GM12864 (cell line): Measurements from ENCODE around the gene ITGB7.

Experiments used
- DNase-seq: peaks from one replicate; pipeline ENCODE4 v3.0.0-alpha.2; 2011; ENCODE audit warnings: low read depth
- H3K4me3 ChIP-seq: 2 replicates; pipeline ENCODE4 v1.5.1; 2011; ENCODE audit warnings: mild to moderate bottlenecking, low read depth, low read length, control low read depth
- TF ChIP-seq, protein P1 (sequence below): IDR thresholded peaks from 2 replicates; pipeline ENCODE4 v1.5.1; 2011; ENCODE audit warnings: low read depth, mild to moderate bottlenecking, moderate library complexity, low read length, control low read depth, inconsistent platforms; ENCODE audit errors: missing control alignments

The ITGB7 gene

DNA sequence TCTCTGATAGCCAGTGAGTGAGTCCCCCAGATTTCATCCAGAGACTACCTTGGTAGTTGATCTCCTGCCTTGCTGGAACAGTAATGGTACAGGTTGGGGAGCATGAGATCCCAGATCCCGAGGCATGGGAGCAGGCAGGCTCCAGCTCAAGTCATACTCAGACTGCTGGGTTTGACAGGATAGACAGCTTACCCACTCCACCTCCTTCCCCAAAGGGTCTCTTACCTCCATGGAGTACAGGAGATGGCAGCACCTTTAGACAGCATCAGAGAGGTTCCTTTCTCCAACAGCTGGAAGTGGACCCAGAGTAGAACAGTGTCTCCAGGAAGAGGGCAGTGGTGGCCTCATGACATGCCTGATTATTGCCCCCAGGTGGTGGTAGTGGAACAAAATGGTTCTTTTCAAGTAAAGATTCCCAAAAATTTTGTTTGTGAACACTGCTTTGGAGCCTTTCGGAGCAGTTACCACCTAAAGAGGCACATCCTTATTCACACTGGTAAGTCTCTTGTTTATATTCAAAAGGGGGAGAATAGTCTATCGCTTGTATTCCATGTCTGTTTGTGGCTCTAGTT is 21.4 kb downstream of the ITGB7 start:
- no peak for DNase-seq
- no peak overlapping the region for H3K4me3 ChIP-seq
- TF ChIP-seq, protein P1, sequence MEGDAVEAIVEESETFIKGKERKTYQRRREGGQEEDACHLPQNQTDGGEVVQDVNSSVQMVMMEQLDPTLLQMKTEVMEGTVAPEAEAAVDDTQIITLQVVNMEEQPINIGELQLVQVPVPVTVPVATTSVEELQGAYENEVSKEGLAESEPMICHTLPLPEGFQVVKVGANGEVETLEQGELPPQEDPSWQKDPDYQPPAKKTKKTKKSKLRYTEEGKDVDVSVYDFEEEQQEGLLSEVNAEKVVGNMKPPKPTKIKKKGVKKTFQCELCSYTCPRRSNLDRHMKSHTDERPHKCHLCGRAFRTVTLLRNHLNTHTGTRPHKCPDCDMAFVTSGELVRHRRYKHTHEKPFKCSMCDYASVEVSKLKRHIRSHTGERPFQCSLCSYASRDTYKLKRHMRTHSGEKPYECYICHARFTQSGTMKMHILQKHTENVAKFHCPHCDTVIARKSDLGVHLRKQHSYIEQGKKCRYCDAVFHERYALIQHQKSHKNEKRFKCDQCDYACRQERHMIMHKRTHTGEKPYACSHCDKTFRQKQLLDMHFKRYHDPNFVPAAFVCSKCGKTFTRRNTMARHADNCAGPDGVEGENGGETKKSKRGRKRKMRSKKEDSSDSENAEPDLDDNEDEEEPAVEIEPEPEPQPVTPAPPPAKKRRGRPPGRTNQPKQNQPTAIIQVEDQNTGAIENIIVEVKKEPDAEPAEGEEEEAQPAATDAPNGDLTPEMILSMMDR, result no peak

DNA sequence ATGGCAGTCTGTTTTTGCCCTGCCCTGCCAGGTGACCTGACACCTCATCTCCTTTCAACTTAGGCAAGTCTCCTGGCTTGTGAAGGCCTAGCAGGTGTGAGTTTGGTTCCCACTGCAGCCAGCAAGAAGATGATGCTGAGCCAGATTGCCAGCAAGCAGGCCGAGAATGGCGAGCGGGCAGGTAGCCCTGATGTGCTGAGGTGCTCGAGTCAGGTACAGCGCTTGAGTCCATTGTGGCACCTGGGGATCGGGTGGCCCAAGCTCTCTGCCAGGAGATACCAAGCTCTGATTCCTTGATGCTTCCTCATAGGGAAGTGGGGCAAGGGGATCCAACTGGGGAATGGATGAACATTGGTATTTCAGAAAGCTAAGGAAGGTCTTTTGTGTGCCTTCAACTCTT is 22.2 kb downstream of the ITGB7 start:
- no peak overlapping the region for H3K4me3 ChIP-seq
- TF ChIP-seq, protein P1, result no peak
- no peak for DNase-seq

DNA sequence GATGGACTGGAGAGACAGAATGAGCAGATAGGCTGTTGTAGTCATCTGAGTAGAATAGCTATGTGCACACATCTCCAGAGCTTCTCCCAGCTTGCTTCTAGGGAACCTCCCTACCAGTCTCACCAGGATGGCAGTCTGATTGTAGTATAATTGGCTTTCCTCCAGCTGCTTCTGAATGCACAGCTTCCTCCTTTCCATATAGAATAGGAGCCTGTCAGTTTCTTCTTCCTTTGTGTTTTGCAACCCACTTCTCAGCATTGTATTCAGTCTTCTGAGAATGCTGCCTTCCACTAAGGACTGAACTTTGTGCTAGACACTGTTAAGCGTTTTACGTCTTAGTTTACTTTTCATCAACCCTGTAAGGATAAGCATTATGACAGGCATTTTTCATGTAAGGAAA is 24.1 kb downstream of the ITGB7 start:
- no peak for DNase-seq
- TF ChIP-seq, protein P1, result no peak
- H3K4me3 ChIP-seq, result no peak overlapping the region

DNA sequence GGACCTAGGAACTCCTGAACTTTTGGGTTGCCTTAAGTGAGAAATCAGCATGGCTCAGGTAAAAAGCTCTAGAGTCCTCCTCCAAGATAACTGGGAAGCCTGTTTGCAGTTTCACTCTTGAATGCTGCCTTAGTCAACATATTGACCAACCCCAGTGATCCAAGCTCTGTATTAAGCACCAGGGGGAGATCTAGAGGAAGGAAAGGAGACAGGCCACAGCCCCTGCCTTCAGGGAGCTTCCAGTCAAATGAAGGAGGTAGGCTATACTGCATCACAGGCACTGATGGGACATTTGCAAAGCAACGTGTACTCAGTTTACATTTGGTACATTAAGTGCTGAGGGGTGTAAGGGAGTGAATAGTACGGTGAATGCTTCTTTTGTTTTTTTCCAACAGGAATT is 25.1 kb downstream of the ITGB7 start:
- DNase-seq, result no peak
- TF ChIP-seq, protein P1, result no peak
- H3K4me3 ChIP-seq, result peak overlapping the region; percentile 96

DNA sequence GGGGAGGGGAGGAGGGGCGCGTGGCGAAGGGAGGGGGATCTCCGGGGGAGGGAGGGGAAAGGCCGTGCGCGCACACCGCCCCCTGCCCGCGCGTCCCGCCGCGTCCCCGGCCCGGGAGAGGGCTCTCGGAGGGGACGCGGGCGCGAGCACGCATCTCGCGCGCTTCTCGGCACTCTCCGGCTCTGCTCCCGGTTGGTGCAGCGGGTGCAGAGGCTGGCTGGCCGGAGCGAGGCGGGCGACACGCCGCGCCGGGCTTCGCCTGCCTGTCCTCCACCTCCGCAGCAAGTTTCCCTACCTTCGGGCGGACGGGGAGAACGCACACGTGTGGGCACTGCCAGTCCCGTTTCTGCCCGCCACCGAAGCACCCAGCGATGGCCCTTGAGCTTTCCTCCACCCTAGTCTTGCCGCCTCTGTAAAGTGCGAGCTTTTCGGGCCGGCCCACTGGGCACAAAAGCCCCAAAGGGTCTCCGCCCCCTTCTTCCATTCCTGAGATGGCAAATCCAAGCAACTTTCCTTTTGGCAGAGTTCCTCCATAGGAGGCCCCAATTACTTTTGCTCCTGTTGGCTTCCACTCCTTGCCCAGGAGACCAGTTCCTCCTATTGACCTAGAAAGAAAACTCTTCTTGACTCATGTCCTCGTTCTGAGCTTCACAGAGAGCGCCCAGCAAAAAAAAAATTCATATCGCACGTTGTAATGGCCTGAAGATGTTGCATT is 26.0 kb downstream of the ITGB7 start:
- DNase-seq, result no peak
- TF ChIP-seq, protein P1, result no peak
- H3K4me3 ChIP-seq, result peak overlapping the region; percentile 96

DNA sequence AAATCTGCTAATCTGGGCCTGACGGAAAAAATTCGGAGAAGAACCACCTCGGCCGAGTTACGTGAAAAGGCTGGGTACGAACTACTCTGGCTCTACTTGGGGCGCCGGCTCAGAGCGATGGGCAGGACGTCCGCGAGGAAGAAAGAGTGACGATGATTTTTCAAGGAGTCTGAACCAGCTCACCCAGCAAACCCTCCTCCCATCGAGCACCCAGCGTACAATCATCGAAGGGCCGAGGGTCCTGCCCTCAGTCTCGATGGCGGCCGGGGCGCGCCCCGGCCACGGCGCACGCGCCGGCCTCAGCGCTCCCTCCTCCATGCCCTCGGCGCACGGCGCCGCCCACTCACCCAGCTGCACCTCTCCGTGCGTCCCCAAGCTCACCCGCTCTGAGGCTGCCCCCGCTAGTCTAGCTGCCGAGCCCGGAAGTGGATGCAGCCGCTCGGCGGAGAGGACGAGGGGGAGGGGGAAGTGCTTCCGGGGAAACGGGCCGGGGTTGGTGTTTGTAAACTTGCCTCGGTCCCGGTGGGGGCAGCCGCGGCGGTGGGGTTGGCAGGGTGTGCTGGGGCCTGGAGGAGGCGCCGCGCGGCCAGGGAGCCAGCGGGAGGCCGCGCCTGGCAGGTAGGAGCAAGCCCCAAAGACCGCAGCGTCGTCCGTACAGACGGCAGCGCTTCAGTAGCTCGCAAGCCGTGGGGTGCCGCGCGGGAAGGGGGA is 26.7 kb downstream of the ITGB7 start, which contains the start of the genes CSAD and ZNF740:
TSS of gene CSAD (minus strand) at position 706 of the 711 bp plus-strand sequence. CDS start 7,455 bp downstream, outside the sequence.
TSS of gene ZNF740 (plus strand) at position 503 of the 711 bp plus-strand sequence. CDS start 1,262 bp downstream, outside the sequence.
- H3K4me3 ChIP-seq, result peak within 1 kb of the TSS; percentile 96
- TF ChIP-seq, protein P1, result no peak
- DNase-seq, result peak; percentile 94
